Pancreas (tissue), 10 donors: ENCODE results near the gene RASGEF1B. TPM values are rescaled to one million over a fixed set of nuclear protein-coding genes. Genes with fewer than 3 reads are reported as not detected.

Experiments
- ATAC-seq, 4 donors: fragments of 200-7000 bp; cut with Tn5 transposase; one replicate each; pipeline versions ENCODE4 v1.8.0 to v1.9.1; 2020; ENCODE audit warnings: mild to moderate bottlenecking in 4 of 4, moderate library complexity in 4 of 4
- DNase-seq, 6 donors: peaks; one replicate each; pipeline ENCODE4 v3.0.0-alpha.2; 2020
- FAIRE-seq: peaks from 2 replicates; lab custom pipeline; 2012; peaks lifted over from hg19 to GRCh38; lab: Jason Lieb, UNC
- H3K27ac ChIP-seq, 4 donors: fragments of 200-600 bp; sonication (generic); 1 replicate in 3 of 4; 2 replicates in 1 of 4; pipeline versions ENCODE4 v1.5.0 to v1.8.0; 2020
- H3K27me3 ChIP-seq, 4 donors: fragments of 200-600 bp; one replicate each; pipeline ENCODE4 v1.8.0; 2021
- H3K36me3 ChIP-seq, 3 donors: fragments of 200-600 bp; sonication (generic) in 1 of 3; one replicate each; pipeline versions ENCODE4 v1.5.0 to v1.8.0; 2020 to 2021
- H3K4me1 ChIP-seq, 3 donors: fragments of 200-600 bp; one replicate each; pipeline ENCODE4 v1.8.0; 2021
- H3K4me3 ChIP-seq, 4 donors: fragments of 200-600 bp; sonication (generic) in 2 of 4; one replicate each; pipeline versions ENCODE4 v1.5.0 to v1.8.0; 2020 to 2021
- H3K9me3 ChIP-seq, 4 donors: fragments of 200-600 bp; one replicate each; pipeline ENCODE4 v1.8.0; 2021
- CTCF ChIP-seq, 4 donors: fragments of 200-600 bp; sonication (generic) in 3 of 4; IDR thresholded peaks; one replicate each; pipeline versions ENCODE4 v1.5.0 to v1.8.0; 2021; ENCODE audit warnings: antibody characterized with exemption in 4 of 4
- WGBS, 2 donors: extraction: QIAGEN DNeasy Blood & Tissue Kit; methylation state at CpG; one replicate each; pipeline ENCODE4 v1.1.7; 2013; 5-methylcytosine and 5-hydroxymethylcytosine counted together
- intact Hi-C, 3 donors: fragments of 100-400 bp; cut with DNase I; formaldehyde crosslinking; loops; one replicate each; pipeline versions ENCODE4 v1.11.1 to v1.14.2; 2022
- polyA plus RNA-seq, 2 donors: library from polyadenylated mRNA; stranded (reverse); fragments of 200-250 nt; gene quantifications; one replicate each; pipeline ENCODE4 v1.2.3, GENCODE V29; 2013
- total RNA-seq, 6 donors: library from RNA; stranded (reverse); fragmentation: NEBNext Ultra II Directional in 4 of 6; extraction: Animal tissue kit (Norgen Biotek cat#: 25700) in 4 of 6; gene quantifications; one replicate each; pipeline versions ENCODE4 v1.2.1 to v1.2.4, GENCODE V29; 2021 to 2023
- donor health status: healthy with polysubstance abuse.
- donor health status: DM: no; HTN: no; CAD: no; lungs with moderate emphysema.
- donor health status: DM: no; HTN: no; CAD: no.
- donor health status: control.
- donor health status: control.
- donor health status: Bipolar disorder and iron deficiency.
- donor health status: DM: yes; HTN: yes; CAD: no.
- donor health status: DM: no; HTN: no; CAD: no.
- donor health status: DM: no; HTN: no; CAD: no.
- donor health status: DM: yes; HTN: yes; CAD: no.

The RASGEF1B gene
- total and polyA plus RNA-seq, 8 donors = 1.4 to 8.2 (median 3.4) TPM

DNA sequence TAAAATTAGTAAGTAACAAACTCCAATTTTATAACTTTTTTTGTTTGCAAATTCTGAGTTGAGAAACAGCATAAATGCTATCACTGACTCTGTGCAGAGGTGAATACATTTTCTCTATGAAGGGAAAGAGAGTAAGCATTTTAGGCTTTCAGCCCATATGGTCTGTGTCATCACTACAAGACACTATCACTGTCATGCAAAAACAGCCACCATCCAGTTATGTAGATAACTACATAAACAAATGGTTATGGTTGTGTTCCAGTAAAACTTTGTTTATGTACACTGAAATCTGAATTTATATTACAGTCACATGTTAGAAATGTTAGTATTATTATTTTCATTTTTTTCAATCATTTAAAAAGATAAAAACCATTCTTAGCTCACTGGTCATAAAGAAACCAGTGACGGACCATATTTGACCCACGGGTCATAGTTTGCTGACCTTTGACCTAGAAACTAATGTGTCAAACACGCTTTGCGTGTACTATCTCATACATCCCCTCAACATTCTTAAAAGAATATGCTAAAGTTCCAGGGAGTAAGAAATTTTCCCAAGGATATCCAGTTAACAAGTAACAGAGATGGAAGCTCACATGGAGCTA, 29.1 kb downstream of the RASGEF1B start:
- Histone ChIP-seq H3K4me1 (no peaks in the 10 kb centered on the region), H3K4me3 (no peak overlapping the region), H3K9me3 (no peaks in the 10 kb centered on the region), H3K27ac (no peak overlapping the region), H3K36me3 (peaks cover 0 to 5% (median 0%) of the 10 kb centered on the region in 3 donors), H3K27me3 (no peaks in the 10 kb centered on the region)
- intact Hi-C loops = no loop called here
- FAIRE-seq (no peak), ATAC-seq (no peak), DNase-seq (no peak)
- 87 to 89% methylated on average over 4 of the region's 4 CpGs for WGBS, 2 donors
- no peak for TF ChIP-seq CTCF (IDR thresholded peaks at IDR 0.05)

- no peak for TF ChIP-seq CTCF (IDR thresholded peaks at IDR 0.05)
- WGBS, 2 donors = 50 to 54% methylated on average over 4 of the region's 4 CpGs
- peaks cover 0 to 5% (median 0%) of the 10 kb centered on the region in 3 donors for H3K36me3 ChIP-seq
Observed at GRCh38 chr4:81440949-81441348, 30.8 kb downstream of the RASGEF1B start.

GRCh38 chr4:81436941-81437574, 34.6 kb downstream of the RASGEF1B start:
- Histone ChIP-seq H3K36me3 (peaks cover 0 to 2% (median 0%) of the 10 kb centered on the region in 3 donors), H3K27ac (no peak overlapping the region), H3K9me3 (no peaks in the 10 kb centered on the region), H3K4me3 (no peak overlapping the region), H3K4me1 (no peaks in the 10 kb centered on the region), H3K27me3 (no peaks in the 10 kb centered on the region)
- WGBS, 2 donors = 92 to 93% methylated on average over 2 of the region's 2 CpGs
- ATAC-seq (no peak), DNase-seq (no peak), FAIRE-seq (no peak)
- TF ChIP-seq CTCF (IDR thresholded peaks at IDR 0.05) = no peak
- intact Hi-C loops = no loop called here

More at GRCh38 chr4:81440949-81441348, 30.8 kb downstream of the RASGEF1B start:
- H3K27ac ChIP-seq = no peak overlapping the region
- ATAC-seq = no peak
- no peak overlapping the region for H3K4me3 ChIP-seq
- no peak for DNase-seq
- no peaks in the 10 kb centered on the region for H3K27me3 ChIP-seq
- no peaks in the 10 kb centered on the region for H3K4me1 ChIP-seq
- no peaks in the 10 kb centered on the region for H3K9me3 ChIP-seq
- intact Hi-C loops = no loop called here
- FAIRE-seq = no peak

GRCh38 chr4:81436096-81436495, 35.6 kb downstream of the RASGEF1B start:
- Histone ChIP-seq H3K9me3 (no peaks in the 10 kb centered on the region), H3K27ac (no peak overlapping the region), H3K4me3 (no peak overlapping the region), H3K4me1 (no peaks in the 10 kb centered on the region), H3K27me3 (no peaks in the 10 kb centered on the region), H3K36me3 (peaks cover 0 to 11% (median 0%) of the 10 kb centered on the region in 3 donors)
- DNase-seq (no peak), FAIRE-seq (no peak), ATAC-seq (no peak)
- TF ChIP-seq CTCF (IDR thresholded peaks at IDR 0.05) = no peak
- intact Hi-C loops = no loop called here

- H3K4me3 ChIP-seq = no peak overlapping the region
- ATAC-seq (no peak), DNase-seq (no peak), FAIRE-seq (no peak)
- TF ChIP-seq CTCF (IDR thresholded peaks at IDR 0.05) = no peak
- H3K4me1 ChIP-seq = no peaks in the 10 kb centered on the region
- peaks cover 0 to 11% (median 0%) of the 10 kb centered on the region in 3 donors for H3K36me3 ChIP-seq
- H3K27ac ChIP-seq = no peak overlapping the region
- H3K27me3 ChIP-seq = no peaks in the 10 kb centered on the region
- 91 to 100% methylated on average over 4 of the region's 4 CpGs for WGBS, 2 donors
- H3K9me3 ChIP-seq = no peaks in the 10 kb centered on the region
- intact Hi-C loops = no loop called here
Observed at GRCh38 chr4:81432825-81433224, 38.9 kb downstream of the RASGEF1B start.
